ENCODE measurements around the gene PHF2.
"Not testable (repeated sequence)": the region's sequence is repeated elsewhere in the genome, so short reads cannot be mapped to it uniquely, and the experiment has no call there.

PHF2 gene

GRCh38 chr9:93655621-93656425 is 79.4 kb downstream of the PHF2 start:
- DNase-seq: no peak

DNA sequence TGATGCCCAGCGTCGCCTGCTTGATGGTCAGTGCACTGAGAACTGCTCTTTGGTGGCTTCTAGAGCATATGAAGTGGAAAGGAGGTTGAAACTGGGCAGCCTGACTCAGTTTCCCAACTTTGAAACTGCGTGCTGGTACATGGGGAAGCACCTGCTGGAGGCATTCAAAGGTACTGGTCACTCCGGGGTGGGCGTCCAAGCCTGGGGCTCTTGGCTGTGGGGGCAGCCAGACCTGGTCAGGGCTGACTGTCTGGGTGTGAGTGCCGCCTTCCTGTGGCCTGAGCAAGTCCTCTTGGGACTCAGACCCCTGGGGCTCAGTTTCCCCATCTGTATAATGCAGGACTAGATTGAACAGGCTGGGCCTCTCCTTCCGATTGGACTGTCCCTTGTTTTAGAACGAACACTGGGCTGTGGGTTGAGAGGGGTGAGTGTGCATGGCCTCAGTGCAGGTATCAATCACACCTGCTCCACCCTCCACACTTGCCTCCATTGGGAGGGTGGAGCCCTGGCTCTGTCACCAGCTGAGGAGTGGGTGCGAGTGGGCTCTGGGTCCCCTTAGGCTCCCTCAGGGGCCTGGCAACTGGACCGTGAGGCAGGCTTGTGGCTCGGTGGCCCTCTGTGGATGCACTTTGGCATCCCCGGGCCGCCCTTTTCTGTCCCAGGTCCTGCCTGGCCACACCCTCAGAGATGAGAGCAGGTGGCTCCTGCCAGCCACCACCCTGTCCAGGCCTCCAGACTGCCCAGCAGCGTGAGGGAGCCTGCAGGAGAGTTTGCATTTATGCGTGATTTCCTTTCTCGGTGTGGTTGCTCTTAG is 80.2 kb downstream of the PHF2 start:
- DNase-seq: no peak

DNA sequence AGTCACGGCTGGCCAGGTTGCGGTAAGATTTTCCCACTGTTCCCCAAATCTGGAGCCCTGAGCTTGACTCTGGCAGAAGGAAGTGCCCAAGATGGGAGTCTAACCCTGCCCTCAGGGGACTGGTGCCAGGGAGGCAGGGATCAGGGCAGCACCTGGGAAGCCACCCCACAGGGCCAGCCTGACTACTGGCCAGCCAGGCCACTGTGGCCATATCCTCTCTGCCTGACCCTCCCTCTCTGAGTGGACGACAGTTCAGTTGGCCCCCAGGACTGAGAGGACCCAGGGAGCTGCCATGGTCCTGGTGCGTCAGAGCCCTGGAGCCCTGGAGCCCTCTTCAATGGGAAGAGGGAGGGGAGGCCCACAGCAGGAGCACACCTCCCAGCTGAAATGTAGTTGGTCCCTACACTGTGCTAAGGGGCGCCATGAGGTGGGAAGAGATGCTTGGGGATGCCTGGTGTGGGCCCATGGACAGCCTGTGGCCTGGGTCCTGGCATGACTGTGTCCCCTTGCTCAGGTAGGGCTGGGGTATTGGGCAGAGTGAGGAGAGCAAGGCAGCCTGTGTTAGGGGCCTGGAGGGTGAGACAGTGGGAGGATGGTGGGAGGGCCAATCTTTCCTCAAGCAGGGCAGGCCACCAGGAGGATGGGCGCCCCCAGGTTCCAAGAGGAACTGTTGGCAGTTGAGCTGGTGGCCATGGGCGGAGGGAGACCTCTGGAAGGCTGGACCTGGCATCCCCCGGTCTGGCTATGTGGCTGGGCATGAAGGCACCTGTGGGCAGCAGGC is 81.1 kb downstream of the PHF2 start:
- DNase-seq: no peak

DNA sequence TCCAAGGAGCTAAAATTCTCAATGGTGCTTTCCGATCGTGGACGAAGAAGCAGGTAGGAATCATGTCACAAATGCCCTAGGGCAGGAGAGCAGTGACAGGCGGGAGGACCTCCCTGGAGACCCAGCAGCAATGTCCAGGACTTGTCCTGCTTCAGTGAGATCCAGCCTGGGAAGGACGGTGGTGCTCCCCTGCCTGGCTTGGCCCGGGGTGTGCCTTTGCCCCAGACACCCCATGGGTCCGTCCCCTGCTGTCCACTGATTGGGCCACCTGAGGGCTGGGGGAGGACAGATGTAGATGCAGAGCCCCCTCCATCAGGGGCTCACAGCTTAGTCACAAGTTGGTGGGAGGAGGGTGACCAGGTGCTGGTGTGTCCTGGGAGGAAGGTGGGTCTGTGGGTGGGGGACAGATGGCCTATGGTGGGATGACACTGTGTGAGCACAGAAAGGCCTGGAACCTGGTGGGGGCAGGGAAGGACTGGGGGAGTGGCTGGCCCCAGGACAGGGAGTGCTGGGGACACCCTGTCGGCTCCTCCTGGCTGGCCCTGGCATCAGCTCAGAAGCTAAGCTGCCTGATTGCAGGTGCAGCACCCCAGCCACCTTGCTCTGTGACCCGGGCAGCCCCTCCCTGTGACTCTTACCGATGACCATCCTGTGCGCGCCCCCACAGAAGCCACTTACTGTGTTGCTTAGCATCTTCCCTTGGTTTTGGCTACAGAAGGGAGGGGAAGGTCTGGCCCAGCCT is 82.0 kb downstream of the PHF2 start:
- DNase-seq: no peak

- no peak for DNase-seq
Observed at GRCh38 chr9:93659044-93659836, 82.9 kb downstream of the PHF2 start.

DNA sequence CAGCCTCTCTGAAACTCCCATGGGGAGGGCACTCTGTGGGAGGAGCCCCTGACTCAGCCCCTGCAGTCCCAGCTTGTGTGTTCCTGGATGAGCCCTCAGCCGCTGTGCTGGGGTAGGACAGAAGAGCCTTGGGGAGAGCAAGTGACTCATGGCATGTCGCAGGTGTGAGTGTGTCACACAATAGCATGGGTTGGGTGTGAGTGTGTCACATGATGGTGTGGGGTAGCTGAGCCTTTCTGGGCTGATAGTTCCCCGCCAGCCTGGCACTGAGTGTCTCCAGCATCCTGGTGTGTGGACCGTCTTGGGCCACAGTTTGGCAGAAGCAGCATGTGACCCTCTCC is 83.4 kb downstream of the PHF2 start:
- DNase-seq: no peak

DNA sequence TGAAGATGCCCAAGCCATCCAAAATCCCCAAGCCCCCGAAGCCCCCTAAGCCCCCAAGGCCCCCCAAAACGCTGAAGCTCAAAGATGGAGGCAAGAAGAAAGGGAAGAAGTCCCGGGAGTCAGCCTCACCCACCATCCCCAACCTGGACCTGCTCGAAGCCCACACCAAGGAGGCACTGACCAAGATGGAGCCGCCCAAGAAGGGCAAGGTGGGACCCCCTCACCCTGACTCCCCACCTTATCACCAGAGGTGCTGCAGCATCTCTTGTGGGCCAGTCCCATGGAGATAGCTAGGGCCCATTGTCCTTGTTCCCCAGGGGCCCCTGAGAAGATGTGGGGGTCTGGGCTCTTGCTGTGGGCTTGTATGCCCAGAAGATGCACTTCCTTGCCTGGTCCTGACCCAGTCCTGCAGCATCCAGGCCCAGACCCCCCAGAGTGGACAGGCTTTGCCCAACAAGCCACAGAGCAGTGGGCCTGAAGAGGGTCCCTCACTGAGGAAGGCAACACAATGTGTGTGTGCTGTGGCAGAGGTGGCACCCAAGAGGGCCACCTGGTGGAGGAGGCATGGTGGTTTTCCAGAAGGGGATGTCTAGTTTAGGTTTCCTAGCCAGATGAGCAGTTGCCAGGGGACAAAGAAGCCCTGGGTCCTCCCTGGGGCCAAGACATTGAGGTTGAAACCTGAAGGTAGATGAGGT is 84.1 kb downstream of the PHF2 start:
- no peak for DNase-seq

DNA sequence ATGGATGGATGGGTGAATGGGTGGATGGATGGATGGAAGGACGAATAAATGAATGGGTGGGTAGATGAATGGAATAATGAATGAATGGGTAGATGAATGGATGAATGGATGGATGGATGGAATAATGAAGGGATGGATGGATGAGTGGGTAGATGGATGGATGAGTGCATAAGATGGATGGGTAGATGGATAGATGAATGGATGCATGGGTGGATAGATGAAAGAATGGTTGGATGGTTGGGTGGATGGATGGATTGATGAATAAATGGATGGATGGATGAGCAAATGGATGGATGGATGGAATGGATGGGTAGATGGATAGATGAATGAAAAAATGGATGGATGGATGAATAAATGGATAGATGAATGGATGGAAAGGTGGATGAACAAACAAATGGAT is 85.2 kb downstream of the PHF2 start:
- no peak for DNase-seq

- DNase-seq: no peak
Observed at GRCh38 chr9:93662016-93662638, 85.7 kb downstream of the PHF2 start.

DNA sequence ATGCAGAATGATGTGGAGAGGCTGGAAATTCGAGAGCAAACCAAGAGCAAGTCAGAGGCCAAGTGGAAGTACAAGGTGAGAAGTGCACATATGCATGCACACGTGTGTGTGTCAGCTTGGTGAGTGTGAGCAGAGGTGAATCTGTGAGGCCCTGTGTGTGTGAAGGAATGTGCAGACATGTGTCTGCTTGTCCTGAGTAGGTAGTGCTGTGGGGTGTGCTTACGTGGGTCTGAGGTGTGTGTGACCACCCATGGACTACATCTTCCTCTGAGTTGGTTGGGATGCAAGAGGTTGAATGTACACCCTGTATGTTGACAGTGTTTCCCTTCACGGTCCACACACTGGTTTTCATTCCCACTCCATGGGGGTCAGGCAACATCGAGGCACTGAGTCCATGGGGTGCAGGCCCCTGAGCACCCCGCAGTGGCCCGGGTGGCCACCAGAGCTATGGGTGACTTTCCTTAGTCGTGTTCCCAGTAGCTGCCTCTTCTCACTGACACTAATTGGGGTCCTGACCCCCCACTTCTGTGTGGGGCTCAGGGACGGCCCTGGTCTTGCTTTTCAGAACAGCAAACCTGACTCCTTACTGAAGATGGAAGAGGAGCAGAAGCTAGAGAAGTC is 86.7 kb downstream of the PHF2 start:
- DNase-seq: no peak

DNA sequence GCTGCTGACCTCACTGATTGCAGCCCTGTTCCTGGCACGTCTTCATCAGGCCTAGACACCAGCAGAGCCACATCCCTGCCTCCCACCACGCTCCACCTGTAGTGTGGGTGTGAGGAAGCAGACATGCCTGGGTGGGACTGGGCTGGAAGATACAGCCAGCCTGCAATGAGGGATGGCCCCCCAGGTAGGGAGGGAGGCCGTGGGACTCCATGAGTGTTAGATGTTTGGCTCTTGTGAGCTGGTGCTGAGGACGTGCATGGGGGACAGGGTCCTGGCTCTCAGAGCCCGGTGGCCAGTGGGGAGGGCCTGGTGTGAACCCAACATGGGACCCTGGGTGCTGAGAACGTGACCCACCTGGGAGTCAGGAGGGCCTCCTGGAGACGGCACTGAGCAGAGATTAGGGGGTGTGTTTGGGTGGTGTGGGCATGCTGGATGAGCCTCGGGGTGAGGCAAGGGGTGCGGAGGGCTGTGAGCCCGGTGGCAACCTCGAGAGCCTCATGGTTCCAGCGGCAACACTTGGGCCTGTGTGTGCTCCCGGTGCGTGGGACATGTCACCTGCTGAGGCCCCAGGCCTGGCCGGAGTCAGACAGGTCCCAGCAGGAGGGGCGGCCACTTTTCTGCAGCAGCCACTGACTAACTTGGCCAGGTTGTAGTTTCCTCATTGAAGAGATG is 87.6 kb downstream of the PHF2 start:
- DNase-seq: no peak

GRCh38 chr9:93664549-93665120 is 88.3 kb downstream of the PHF2 start:
- no peak for DNase-seq

GRCh38 chr9:93665128-93665636 is 88.8 kb downstream of the PHF2 start:
- no peak for DNase-seq

DNA sequence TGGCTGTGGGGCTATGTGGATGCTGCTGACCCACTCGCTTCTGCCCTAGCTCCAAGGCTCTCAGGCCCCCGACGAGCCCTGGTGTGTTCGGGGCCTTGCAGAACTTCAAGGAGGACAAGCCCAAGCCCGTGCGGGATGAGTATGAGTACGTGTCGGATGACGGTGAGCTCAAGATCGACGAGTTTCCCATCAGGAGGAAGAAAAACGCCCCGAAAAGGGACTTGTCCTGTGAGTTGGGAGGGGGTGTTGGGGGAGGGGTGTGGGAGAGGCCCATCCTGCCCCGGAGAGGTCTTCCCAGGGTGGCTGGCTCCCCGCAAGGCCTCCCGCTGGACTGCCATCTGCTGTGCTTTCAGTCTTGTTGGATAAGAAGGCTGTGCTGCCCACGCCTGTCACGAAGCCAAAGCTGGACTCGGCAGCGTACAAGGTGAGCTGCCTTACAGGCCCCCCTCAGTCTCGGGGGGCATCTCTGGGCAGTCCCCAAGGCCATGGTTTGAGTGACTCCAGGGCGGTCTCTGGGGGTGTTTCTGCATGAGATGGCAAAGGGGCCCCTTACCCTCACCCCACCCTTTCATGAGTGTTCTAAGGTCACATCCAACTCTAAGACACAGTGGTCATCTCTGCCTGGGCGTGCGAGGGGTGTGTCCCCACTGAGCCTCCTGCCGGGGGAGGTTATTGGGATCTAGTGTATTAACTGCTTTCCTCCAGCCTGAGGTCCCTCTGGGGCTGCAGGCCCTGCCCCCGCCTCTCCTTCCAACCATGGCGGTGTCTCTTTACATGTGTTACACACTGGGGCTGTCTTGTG is 89.5 kb downstream of the PHF2 start:
- no peak for DNase-seq

DNA sequence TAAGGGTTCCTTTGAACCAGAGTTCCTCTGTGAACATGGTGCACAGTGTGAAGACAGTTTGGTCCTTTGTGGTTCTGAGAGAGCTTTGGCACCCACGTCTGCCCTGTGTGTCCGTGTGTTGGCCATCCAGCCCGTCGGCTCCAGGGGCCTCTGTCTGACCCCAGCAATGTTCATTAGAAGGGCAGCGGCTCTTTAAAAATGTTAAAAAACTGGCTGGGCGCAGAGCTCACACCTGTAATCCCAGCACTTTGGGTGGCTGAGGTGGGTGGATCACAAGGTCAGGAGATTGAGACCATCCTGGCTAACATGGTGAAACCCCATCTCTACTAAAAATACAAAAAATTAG is 90.0 kb downstream of the PHF2 start:
- not testable (repeated sequence) for DNase-seq

DNA sequence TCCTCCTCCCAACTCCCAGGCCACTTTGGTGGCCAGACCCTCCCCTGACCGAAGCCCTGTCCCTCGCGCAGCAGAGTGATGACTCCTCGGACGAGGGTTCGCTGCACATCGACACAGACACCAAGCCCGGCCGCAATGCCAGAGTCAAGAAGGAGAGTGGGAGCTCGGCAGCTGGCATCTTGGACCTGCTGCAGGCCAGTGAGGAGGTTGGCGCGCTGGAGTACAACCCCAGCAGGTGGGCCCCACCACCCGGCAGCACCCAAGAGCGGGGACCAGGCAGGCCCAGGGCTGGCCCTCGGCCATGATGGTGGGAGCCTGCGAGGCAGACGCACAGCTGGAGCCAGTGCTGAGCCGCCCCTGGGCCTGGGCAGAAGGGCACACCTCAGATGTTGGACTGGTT is 90.6 kb downstream of the PHF2 start:
- no peak for DNase-seq

GRCh38 chr9:93667627-93668026 is 91.2 kb downstream of the PHF2 start:
- no peak for DNase-seq

DNA sequence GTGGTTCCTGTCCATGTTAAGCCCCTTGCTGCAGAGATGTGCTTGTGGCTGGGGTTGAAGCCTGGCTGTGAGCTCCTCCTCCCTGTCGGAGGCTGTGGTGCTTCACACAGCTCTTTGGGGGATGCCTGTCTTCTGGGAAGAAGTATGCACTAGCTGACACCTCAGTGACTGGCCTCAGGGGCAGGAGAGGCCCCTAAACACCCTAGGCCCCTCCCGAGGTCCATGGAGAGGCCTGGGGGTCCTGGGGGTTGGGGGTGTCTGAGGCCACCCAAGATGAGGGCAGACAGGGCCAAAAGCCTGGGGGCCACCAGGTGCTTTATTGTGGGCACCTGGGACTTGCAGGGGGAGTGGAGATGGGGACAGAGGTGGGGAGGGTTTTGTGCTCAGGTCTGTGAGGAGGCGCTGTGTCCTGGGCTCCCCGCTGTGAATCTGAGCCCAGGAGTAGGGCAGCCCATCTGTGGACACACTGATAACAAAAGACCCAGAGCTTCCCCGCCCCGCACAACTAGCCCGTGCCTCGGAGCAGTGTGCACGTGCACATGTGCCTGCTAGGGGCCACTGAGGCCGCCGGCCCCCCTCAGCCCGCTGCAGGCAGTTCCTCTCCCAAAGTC is 92.0 kb downstream of the PHF2 start:
- DNase-seq: no peak
